GM12865 (cell line): ENCODE data around the gene TMEM63B.

Source experiments
- DNase-seq: peaks from one replicate; pipeline ENCODE4 v3.0.0; 2010; ENCODE audit warnings: low read depth
- H3K4me3 ChIP-seq: 2 replicates; pipeline ENCODE4 v1.5.1; 2011; ENCODE audit warnings: mild to moderate bottlenecking, low read depth, low read length, control low read depth
- CTCF ChIP-seq: IDR thresholded peaks from 2 replicates; pipeline ENCODE4 v1.5.1; 2011; ENCODE audit warnings: low read length, control low read depth, low read depth, inconsistent platforms; ENCODE audit not compliant: insufficient read depth; ENCODE audit errors: missing control alignments

Gene TMEM63B

GRCh38 chr6:44119704-44120262 is 7.6 kb upstream of the TMEM63B start:
- DNase-seq, result no peak
- TF ChIP-seq CTCF, result no peak
- H3K4me3 ChIP-seq, result no peak overlapping the region

- DNase-seq, result no peak
- H3K4me3 ChIP-seq, result no peak overlapping the region
- no peak for TF ChIP-seq CTCF
These were observed 6.5 kb upstream of the TMEM63B start for GRCh38 chr6:44120692-44121443.

GRCh38 chr6:44122801-44123200 is 4.6 kb upstream of the TMEM63B start:
- DNase-seq, result peak; percentile 58
- no peak overlapping the region for H3K4me3 ChIP-seq
- TF ChIP-seq CTCF, result no peak

- H3K4me3 ChIP-seq, result no peak overlapping the region
- DNase-seq, result no peak
These were observed 3.8 kb upstream of the TMEM63B start for GRCh38 chr6:44123544-44123943.

GRCh38 chr6:44126320-44127149 is 819 bp upstream of the TMEM63B start:
- peak; percentile 82 for DNase-seq
- peak overlapping the region; percentile 91 for H3K4me3 ChIP-seq
- no peak for TF ChIP-seq CTCF

More at GRCh38 chr6:44123544-44123943, 3.8 kb upstream of the TMEM63B start:
- TF ChIP-seq CTCF, result no peak

- DNase-seq, result peak; percentile 41
- peak overlapping the region; percentile 91 for H3K4me3 ChIP-seq
- TF ChIP-seq CTCF, result no peak
These were observed 915 bp downstream of the TMEM63B start for GRCh38 chr6:44128020-44128917.
